ENCODE data around the gene LNX1. TPM values are rescaled to one million over a fixed set of nuclear protein-coding genes. Genes with fewer than 3 reads are reported as not detected.

Gene LNX1
- total RNA-seq, 4 donors from 2014 or later = 0.29 to 12.9 (median 8.8) TPM

- TF ChIP-seq POLR2A (IDR thresholded peaks at IDR 0.05) (no peak), CTCF (IDR thresholded peaks at IDR 0.05) (no peak)
- intact Hi-C loops (cut with DNase I; ENCODE audit: low total_unique reads) = no loop called here
Measured at GRCh38 chr4:53537606-53538005, 53.7 kb downstream of the LNX1 start.

GRCh38 chr4:53536328-53536727 is 55.0 kb downstream of the LNX1 start:
- no peaks in the 10 kb centered on the region for H3K27me3 ChIP-seq
- no peaks in the 10 kb centered on the region for H3K9me3 ChIP-seq
- H3K36me3 ChIP-seq = no peaks in the 10 kb centered on the region
- TF ChIP-seq CTCF (IDR thresholded peaks at IDR 0.05) = no peak
- no peak for TF ChIP-seq POLR2A (IDR thresholded peaks at IDR 0.05)
- H3K27ac ChIP-seq = no peak overlapping the region
- intact Hi-C loops (cut with DNase I; ENCODE audit: low total_unique reads) = no loop called here
- H3K4me1 ChIP-seq = no peaks in the 10 kb centered on the region
- no peak for DNase-seq
- no peak overlapping the region for H3K4me3 ChIP-seq

More at GRCh38 chr4:53537606-53538005, 53.7 kb downstream of the LNX1 start:
- Histone ChIP-seq H3K27ac (no peak overlapping the region), H3K36me3 (no peaks in the 10 kb centered on the region), H3K9me3 (no peaks in the 10 kb centered on the region), H3K4me1 (peaks cover 0 to 8% of the 10 kb centered on the region in 2 donors), H3K27me3 (no peaks in the 10 kb centered on the region), H3K4me3 (no peak overlapping the region)
- peak in 1 of 2 donors; percentile 25 for DNase-seq

- intact Hi-C loops (cut with DNase I; ENCODE audit: low total_unique reads) = no loop called here
- no peak overlapping the region for H3K27ac ChIP-seq
- H3K36me3 ChIP-seq = no peaks in the 10 kb centered on the region
- no peak overlapping the region for H3K4me3 ChIP-seq
- no peak for DNase-seq
- no peaks in the 10 kb centered on the region for H3K4me1 ChIP-seq
- H3K9me3 ChIP-seq = no peaks in the 10 kb centered on the region
- no peak for TF ChIP-seq CTCF (IDR thresholded peaks at IDR 0.05)
- no peak for TF ChIP-seq POLR2A (IDR thresholded peaks at IDR 0.05)
- no peaks in the 10 kb centered on the region for H3K27me3 ChIP-seq
Measured at GRCh38 chr4:53535567-53535966, 55.7 kb downstream of the LNX1 start.

- intact Hi-C loops (cut with DNase I; ENCODE audit: low total_unique reads) = no loop called here
- no peaks in the 10 kb centered on the region for H3K36me3 ChIP-seq
- no peak overlapping the region for H3K4me3 ChIP-seq
- H3K27ac ChIP-seq = no peak overlapping the region
- no peak for DNase-seq
- H3K27me3 ChIP-seq = no peaks in the 10 kb centered on the region
- H3K9me3 ChIP-seq = no peaks in the 10 kb centered on the region
- no peak for TF ChIP-seq CTCF (IDR thresholded peaks at IDR 0.05)
- TF ChIP-seq POLR2A (IDR thresholded peaks at IDR 0.05) = no peak
- H3K4me1 ChIP-seq = no peaks in the 10 kb centered on the region
Measured at GRCh38 chr4:53534684-53535083, 56.6 kb downstream of the LNX1 start.

GRCh38 chr4:53532521-53532920 is 58.8 kb downstream of the LNX1 start:
- Histone ChIP-seq H3K4me1 (no peaks in the 10 kb centered on the region), H3K27me3 (no peaks in the 10 kb centered on the region), H3K4me3 (no peak overlapping the region), H3K36me3 (no peaks in the 10 kb centered on the region), H3K27ac (no peak overlapping the region), H3K9me3 (no peaks in the 10 kb centered on the region)
- DNase-seq = no peak
- TF ChIP-seq CTCF (IDR thresholded peaks at IDR 0.05) = no peak
- no peak for TF ChIP-seq POLR2A (IDR thresholded peaks at IDR 0.05)
- intact Hi-C loops (cut with DNase I; ENCODE audit: low total_unique reads) = no loop called here
